HG02610 (cell line): ENCODE measurements around the gene MDC1.
A peak's percentile ranks its signal among the peaks of the same experiment; 100 is the strongest.
"Not testable (repeated sequence)": the region's sequence is repeated elsewhere in the genome, so short reads cannot be mapped to it uniquely, and the experiment has no call there.

Source experiments
- ATAC-seq: cut with Tn5 transposase; IDR thresholded peaks from one replicate; pipeline ENCODE4 v1.9.1; 2021; ENCODE audit warnings: mild to moderate bottlenecking, moderate library complexity; ENCODE audit not compliant: unreplicated experiment

MDC1 gene

DNA sequence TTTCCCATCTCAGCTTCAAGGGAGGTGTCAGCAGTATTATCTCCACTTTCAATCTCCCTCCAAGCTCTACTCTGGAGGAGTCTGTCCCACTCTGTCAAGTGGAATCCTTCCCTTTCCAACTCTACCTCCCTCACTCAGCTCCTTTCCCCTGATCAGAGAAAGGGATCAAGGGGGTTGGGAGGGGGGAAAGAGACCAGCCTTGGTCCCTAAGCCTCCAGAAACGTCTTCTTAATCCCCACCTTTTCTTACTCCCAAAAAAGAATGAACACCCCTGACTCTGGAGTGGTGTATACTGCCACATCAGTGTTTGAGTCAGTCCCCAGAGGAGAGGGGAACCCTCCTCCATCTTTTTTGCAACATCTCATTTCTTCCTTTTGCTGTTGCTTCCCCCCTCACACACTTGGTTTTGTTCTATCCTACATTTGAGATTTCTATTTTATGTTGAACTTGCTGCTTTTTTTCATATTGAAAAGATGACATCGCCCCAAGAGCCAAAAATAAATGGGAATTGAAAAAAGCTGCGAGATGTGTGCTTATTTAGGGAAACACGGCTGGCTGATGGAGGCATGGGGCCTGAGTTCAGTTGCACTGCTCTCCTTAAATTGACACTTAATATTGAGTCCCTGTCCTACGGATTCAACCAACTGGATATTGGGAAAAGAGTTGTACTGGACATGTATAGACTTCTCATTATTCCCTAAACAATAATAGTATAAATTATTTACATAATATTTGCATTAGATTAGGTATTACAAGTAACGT is 8.0 kb upstream of the MDC1 start:
- no peak for ATAC-seq

DNA sequence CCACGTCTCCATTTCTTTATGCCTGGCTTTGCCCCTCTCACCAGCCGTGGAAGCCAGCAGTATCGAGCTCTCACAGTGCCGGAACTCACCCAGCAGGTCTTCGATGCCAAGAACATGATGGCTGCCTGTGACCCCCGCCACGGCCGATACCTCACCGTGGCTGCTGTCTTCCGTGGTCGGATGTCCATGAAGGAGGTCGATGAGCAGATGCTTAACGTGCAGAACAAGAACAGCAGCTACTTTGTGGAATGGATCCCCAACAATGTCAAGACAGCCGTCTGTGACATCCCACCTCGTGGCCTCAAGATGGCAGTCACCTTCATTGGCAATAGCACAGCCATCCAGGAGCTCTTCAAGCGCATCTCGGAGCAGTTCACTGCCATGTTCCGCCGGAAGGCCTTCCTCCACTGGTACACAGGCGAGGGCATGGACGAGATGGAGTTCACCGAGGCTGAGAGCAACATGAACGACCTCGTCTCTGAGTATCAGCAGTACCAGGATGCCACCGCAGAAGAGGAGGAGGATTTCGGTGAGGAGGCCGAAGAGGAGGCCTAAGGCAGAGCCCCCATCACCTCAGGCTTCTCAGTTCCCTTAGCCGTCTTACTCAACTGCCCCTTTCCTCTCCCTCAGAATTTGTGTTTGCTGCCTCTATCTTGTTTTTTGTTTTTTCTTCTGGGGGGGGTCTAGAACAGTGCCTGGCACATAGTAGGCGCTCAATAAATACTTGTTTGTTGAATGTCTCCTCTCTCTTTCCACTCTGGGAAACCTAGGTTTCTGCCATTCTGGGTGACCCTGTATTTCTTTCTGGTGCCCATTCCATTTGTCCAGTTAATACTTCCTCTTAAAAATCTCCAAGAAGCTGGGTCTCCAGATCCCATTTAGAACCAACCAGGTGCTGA is 7.0 kb upstream of the MDC1 start:
- not testable (repeated sequence) for ATAC-seq

DNA sequence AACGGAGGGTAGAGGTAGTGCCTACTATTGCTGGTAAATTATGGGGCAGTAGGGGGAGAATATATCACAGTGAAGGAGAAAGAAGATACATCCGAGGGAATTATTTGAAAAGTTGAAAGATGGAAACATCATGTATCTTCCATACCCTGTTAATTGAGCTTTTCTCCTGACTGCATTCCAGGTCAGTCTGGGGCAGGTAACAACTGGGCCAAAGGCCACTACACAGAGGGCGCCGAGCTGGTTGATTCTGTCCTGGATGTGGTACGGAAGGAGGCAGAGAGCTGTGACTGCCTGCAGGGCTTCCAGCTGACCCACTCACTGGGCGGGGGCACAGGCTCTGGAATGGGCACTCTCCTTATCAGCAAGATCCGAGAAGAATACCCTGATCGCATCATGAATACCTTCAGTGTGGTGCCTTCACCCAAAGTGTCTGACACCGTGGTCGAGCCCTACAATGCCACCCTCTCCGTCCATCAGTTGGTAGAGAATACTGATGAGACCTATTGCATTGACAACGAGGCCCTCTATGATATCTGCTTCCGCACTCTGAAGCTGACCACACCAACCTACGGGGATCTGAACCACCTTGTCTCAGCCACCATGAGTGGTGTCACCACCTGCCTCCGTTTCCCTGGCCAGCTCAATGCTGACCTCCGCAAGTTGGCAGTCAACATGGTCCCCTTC is 6.2 kb upstream of the MDC1 start:
- ATAC-seq = not testable (repeated sequence)

DNA sequence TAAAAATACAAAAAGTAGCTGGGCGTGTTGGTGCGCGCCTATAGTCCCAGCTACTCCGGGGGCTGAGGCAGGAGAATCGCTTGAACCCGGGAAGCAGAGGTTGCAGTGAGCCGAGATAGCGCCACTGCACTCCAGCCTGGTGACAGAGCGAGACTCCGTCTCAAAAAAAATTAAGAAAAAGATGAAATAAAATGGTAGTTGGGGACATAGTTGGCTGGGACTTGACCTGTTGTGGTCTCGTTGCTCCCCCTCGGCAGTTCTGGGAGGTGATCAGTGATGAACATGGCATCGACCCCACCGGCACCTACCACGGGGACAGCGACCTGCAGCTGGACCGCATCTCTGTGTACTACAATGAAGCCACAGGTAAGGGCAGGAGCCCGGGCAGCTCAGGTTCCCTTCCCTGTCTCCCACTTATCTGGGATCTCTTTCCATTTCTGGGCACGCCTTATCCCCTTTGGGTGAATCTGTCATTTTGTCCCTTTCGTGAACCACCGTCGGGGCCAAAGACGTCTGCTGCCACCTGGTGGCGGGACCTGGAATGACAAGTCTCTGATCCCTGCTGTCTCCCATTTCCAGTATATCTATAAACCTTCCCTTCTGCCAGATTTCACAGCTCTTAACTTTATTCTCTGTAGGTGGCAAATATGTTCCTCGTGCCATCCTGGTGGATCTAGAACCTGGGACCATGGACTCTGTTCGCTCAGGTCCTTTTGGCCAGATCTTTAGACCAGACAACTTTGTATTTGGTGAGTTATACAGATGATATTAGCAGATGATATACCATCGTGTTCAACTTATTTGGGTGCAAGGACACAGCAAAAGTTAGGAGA is 5.4 kb upstream of the MDC1 start:
- ATAC-seq = no peak

DNA sequence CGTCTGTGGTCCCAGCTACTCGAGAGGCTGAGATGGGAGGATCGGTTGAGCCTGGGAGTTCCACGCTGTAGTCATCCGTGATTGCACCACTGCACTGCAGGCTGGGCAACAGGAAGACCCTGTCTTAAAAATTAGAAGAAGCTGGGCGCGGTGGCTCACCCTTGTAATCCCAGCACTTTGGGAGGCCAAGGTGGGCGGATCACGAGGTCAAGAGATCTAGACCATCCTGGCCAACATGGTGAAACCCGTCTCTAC is 4.9 kb upstream of the MDC1 start:
- ATAC-seq = not testable (repeated sequence)

DNA sequence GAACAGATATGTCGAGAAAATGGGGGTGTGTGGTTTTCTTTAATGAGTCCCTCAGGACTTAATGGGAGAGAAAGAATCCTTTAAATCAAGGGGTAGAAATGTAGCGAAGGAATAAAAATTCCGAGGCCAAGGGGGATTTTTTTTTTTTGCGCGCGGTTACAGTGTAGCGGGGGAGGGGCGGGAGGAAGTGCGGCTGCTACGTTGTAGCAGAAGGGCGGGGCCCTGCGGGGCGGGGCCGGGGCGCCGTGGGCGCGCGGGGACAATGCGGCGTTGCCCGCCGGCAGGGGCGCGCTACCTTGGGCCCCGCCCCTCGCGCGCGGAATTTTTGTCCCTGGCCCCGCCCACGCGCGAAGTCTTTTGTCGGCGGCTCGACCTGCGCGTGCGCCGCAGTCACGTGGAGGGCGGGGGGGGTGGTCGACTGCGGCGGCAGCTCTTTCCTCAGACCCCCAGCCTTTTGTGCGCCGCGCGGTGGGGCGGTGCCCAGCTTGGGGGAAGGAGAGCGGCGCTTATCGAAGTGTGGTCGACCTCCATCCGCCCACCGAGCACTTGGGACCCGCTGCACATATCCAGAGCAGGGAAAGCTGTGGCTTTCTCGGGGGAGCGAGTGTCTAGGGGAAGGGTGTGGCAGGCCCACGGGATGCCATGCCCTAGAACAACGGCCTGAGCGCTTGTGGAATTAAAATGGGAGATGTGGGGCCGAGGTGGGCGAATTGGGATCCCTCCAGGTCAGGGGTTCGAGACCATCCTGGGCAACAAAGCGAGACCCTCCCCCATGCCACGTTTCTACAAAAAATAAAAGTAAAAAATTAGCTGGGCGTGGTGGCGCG is 4.3 kb upstream of the MDC1 start:
- ATAC-seq = peak; percentile 18

DNA sequence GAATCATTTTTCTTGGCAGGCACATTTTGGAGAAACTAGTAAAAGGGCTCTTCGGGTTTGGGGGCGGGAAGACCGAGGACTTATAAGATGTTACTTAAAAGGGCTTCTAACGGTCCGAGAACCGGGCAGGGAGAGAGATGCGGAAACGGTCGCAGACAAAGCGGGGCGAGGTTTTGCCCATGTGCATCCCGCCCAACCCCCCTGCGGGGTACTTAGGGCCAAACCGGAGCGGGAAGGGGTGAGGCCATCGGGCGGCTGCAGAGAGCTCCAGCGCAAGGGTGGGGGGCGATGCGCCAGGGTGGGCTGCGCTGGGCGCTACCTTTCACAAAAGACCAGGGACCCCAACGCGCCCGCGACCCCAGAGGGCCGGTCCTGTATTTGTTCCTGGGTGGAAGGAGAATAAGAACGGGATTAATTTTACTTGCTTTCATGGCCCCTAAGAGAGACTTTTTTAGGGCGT is 3.7 kb upstream of the MDC1 start:
- ATAC-seq = no peak

DNA sequence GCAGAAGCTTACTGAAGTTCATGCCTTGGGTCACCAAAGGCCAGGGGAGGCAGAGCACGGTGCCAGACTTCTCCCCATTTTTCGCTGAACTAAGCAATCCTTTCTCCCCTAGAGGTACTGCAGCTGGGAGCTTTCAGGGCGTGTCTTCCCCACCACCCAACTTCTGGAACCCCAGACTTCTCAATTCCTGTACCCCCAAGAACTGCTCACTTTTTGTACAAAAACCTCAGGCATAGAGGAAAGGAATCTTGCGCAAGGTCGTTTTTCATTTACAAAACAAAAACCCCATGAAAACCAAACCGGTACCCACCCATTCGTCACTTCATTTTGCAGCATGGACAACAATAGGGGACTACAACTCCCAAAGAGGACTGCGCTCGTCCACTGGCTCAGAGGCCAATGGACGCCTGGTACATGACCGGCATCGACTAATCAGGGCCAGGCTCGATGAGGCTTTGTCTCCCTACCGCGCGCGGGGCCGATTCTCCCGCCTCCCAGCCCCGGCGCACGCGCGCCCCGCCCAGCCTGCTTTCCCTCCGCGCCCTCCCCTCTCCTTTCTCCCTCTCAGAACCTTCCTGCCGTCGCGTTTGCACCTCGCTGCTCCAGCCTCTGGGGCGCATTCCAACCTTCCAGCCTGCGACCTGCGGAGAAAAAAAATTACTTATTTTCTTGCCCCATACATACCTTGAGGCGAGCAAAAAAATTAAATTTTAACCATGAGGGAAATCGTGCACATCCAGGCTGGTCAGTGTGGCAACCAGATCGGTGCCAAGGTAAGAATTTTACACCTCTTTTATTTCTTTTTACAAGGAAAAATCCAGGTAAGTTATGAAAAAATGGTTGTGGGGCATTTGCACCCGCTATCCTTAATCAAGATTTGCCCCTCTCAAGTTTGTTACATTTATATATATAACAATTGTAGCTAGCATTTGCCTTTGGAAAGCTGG is 3.0 kb upstream of the MDC1 start, which contains the start of gene TUBB:
TUBB (plus strand) TSS at position 562 of the 947 bp plus-strand sequence; CDS start at position 717, 155 bp downstream.
- peak; percentile 46 for ATAC-seq

DNA sequence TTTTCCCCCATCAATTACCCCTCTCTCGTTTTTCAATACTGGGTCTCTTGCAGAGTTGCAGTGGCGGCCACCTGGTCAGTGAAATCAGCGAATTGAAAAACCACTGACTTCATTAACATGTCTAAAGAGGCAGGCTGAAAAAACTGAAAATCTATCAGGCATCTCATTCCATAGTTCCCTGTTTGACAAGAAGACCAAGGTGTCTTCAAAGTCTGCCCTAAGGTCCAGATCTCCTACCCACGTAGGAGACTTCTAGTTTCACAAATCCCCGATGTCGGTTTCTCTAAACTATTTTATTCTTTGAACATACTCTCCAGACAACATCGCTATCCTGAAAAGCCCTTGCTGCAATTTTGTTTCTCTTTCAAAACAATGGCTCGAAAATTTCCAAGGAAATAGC is 2.3 kb upstream of the MDC1 start:
- no peak for ATAC-seq

DNA sequence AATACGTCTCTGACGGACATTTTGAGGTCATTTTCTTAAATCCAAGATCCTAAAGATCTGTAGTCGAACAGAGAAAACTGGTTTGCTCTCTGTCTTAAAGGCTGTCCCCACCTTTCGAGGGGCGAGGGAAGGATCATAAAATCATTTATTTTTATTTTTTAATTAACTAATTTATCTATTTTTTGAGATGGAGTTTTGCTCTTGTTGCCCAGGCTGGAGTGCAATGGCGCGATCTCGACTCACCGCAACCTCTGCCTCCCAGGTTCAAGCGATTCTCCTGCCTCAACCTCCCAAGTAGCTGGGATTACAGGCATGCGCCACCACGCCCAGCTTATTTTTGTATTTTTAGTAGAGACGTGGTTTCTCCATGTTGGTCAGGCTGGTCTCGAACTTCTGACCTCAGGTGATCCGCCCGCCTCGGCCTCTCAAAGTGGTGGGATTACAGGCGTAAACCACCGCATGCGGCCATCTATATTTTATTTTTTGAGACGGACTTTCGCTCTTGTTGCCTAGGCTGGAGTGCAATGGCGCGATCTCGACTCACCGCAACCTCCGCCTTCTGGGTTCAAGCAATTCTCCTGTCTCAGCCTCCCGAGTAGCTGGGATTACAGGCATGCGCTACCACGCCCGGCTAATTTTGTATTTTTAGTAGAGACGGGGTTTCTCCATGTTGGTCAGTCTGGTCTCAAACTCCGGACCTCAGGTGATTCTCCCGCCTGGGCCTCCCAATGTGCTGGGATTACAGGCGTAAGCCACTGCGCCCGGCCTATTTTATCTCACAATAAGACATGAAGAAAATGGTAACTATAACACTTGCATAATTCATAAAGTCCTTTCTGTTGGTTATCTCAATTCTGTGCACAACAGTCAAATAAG is 1.0 kb upstream of the MDC1 start:
- ATAC-seq = not testable (repeated sequence)

DNA sequence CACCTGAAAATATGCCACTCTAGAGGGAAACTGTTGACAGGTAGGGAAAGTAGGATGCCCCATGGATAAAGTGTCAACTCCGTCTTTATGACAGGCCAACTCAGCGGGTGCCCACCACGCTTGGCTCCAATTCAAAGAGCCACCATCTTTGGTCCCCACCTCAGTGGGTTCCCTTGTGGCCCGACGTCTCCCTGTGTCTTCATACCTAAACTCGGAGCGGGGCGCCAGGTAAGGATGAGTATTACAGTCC is 277 bp downstream of the MDC1 start:
- ATAC-seq = no peak

DNA sequence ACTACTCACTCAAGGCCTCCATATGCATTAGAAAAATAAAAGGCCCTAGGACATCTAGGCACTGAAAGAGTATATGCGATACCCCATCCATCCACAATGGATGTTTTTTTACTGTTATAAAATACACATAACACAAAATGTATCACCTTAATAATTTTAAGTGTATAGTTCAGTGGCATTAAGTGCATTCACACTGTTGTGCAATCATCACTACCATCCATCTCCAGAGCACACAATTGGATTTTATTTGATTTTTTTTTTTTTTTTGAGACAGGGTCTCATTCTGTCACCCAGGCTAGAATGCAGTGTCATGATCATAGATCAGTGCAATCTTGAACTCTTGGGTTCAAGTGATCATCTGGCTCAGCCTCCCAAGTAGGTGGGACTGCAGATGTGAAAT is 2.8 kb downstream of the MDC1 start:
- no peak for ATAC-seq

DNA sequence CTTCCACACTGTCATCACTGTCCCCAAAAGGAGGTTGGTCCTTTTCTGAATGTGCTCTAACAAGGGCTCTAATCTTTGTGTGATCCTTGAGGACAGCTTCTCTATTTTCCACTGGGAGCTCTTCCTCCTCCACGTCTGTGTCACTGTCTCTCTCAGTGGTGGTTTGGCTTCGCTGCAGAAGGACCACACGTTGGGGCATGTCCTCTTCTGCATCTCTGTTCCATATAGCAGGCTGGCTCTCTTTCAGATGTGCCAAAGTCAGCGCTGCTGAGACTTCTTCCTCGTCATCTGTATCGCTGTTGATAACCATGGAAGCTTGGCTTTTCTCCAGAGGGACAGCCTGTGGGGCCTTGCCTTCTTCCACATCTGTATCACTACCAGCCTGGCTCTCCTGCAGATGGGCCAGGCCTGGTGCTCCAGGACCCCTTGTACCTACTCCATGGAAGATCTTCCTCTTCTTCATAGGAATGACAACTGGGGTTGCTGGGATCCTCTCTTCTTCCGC is 4.6 kb downstream of the MDC1 start:
- no peak for ATAC-seq

DNA sequence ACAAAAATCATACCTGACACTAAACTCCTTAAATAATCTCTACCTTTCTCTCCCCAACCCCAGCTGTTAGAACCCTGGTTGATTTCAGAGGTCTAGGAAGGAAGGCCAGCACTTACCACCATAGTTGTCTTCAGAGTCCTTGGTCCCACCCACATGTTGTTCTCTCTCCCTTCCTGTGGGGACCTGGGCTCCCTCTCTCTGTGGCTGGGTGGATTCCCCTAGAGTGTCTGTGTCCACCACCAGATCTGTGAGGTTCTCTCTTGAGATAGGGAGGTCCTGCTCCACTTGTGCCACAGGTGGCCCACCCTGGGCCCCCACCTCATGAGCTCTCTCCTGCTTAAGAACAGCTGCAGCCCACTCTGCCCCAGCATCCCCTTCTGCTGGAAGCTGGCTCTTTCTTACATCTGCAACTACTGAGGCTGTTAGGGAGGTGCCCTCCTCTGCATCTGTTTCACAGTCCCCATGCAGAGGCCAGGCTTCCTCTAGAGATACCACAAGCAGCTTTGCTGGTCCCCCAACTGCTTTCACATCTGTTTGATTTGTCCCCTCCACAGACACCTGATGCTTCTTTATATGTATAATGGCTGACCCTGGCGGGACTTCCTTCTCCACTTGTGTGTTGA is 5.2 kb downstream of the MDC1 start:
- ATAC-seq = no peak

DNA sequence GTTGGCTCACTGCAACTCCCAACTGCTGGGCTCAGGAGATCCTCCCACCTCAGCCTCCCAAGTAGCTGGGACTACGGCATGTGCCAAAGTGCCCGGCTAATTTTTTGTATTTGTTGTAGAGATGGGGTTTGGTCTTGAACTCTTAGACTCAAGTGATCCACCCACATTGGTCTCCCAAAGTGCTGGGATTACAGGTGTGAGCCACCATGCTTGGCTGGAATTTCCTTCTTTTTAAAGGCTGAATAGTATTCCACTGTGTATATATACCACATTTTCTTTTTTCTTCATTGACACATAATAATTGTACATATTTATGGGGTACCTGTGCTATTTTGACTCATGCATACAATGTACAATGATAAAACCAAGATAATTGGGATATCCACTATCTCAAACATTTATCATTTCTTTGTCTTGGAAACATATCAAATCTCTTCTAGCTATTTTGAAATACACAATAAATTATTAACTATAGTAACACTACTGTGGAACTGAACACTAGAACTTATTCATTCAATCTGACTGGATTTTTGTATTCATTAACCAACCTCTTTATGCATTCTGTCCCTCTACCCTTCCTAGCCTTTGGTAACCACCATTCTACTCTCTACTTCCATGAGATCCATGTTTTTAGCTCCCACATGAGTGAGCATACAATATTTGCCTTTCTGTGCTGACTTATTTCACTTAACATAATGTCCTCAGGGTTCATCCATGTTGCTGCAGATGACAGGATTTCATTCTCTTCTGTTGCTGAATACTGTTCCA is 7.8 kb downstream of the MDC1 start:
- no peak for ATAC-seq

DNA sequence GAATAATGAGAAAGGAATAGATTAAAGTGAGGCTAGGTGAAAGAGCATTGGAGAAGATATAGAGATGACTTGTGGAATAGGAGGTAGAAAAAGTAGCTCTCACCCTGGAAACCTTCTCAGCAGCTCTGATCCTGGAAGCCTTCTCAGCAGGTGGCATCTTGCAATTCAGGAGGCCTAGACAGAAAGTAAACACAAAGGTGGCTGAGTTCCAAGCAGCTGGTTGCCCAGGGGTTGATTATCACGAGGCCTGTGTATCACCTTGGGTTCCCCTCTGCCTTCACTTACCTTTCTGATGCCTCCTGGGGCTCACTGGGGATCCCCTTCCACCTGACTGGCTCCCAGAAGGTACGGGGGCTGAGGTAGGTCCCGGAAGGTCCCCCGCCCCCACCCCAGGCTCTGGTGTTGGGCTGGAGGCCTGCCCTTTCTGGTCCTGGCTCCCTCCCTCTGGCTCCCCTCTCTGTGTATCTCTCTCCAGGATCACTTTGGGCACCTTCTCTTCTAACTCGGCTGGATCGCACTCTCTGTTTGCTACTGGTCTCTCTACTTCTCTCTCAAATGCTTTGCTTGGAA is 9.7 kb downstream of the MDC1 start:
- ATAC-seq = no peak
